GM18507 (cell line): ENCODE measurements around the gene RGL3.
"Not testable (repeated sequence)": the region's sequence is repeated elsewhere in the genome, so short reads cannot be mapped to it uniquely, and the experiment has no call there.

Source experiments
- DNase-seq: peaks from one replicate; pipeline ENCODE4 v3.0.0; 2011; ENCODE audit warnings: low read depth; ENCODE audit not compliant: insufficient read length; ENCODE audit errors: extremely low spot score
- FAIRE-seq: peaks from 2 replicates; lab custom pipeline; 2011; peaks lifted over from hg19 to GRCh38; lab: Jason Lieb, UNC

The RGL3 gene

DNA sequence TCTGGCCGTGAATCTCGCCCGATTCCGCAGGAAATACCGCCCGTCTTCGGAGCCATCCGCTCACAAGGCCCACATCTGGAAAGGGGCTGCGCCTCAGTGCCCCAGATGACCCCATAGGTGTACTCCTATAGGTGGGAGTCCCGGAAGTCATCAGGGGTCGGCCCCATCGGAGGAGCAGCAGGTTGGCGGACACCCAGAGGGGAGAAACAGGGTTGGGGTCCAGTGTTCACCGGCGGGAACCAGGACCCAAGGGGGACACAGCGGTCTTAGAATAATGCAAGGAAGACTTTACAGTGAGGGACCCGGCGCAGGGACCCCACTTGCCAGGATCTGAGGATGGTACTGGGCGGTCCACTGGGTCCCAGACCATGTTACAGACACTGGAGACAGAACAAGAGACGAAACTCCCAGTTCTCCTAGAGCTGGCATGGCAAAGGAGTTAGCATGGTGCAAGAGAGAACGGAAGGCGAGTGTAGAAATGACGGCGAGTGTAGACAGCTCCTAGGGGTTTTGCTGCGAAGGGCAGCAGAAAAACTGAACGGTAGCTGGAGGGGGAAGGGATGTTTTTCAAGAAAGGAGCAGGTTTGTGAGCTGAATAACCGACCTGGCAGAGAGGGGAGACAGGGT is 4.2 kb upstream of the RGL3 start:
- FAIRE-seq (no peak), DNase-seq (no peak)

DNA sequence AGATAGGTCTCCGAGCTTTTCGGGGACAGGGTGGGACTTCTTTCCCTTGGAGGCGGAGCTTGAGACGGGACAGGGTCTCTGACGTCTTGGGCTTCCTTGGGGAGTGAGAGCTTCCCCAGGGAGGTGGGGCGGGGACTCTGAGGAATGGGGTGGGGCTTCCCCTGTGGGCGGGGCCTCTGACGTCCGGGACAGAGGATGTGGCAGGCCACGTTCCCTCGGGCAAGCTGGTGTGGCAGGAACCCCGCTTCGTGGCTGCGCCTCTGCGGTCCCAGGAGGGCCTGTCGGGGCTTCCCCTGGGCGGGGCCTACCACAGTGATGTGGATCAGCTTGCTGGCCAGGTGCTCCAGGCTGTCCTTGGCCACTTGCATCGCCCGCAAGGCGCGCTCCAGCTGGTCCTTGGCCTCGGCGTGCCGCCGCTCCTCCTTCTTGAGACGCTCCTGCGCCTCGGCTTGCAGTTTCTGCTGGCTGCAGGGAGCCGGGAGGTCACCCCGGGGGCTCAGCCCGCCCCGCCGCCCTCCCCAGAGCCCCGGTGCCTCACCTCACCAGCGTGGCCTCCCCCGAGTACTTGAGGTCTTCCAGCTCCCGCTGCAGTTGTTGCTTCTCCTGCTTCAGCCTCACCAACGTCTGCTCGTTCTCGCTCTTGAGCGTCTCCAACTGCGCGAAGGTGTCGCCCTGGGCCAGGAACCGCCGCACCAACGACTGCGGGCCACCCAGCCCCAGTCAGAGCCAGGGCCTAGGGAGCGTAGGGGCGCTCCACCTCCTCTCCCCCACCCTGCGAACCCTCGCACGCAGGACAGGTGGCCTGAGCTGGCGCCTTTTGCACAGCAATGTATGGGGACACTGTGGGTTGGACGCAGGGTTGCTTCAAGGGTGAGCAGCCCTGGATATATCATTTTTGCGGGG is 3.3 kb upstream of the RGL3 start:
- peak; percentile 88 for DNase-seq
- FAIRE-seq = peak; percentile 98

DNA sequence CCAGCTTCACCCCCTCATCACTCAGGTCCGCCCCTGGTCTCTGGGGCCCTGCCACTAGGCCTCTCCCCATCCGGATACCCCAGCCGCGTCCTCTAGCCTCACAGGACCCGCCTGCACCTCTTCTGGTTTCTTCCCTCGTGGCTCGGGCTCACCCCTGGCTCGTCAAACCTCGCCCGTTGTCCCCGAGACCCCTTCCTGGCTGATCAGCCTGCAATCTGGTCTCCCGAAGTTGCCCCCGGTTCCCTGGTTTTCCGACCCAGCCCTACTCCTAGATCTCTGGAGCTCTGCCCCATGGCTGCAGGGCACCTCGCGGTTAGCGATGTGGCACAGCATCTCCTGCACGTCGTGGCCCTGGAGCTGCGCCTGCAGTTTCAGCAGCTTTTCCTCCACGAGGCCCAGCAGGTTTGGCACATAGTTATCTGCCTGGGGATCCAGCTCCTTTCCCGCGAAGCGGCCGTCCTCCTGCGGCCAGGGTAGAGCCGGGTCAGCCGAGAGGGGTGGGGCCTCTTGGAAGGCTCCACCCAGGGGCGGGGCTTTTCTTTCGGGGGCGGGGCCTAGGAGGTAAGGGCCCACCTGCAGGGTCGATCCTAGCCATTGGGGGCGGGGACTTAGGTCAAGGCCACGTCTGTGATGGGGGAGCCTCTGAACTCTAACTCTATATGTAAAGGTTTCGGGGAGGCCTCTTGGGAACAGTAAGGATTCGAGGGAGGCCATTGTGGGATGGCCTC is 2.4 kb upstream of the RGL3 start:
- FAIRE-seq = no peak
- no peak for DNase-seq

DNA sequence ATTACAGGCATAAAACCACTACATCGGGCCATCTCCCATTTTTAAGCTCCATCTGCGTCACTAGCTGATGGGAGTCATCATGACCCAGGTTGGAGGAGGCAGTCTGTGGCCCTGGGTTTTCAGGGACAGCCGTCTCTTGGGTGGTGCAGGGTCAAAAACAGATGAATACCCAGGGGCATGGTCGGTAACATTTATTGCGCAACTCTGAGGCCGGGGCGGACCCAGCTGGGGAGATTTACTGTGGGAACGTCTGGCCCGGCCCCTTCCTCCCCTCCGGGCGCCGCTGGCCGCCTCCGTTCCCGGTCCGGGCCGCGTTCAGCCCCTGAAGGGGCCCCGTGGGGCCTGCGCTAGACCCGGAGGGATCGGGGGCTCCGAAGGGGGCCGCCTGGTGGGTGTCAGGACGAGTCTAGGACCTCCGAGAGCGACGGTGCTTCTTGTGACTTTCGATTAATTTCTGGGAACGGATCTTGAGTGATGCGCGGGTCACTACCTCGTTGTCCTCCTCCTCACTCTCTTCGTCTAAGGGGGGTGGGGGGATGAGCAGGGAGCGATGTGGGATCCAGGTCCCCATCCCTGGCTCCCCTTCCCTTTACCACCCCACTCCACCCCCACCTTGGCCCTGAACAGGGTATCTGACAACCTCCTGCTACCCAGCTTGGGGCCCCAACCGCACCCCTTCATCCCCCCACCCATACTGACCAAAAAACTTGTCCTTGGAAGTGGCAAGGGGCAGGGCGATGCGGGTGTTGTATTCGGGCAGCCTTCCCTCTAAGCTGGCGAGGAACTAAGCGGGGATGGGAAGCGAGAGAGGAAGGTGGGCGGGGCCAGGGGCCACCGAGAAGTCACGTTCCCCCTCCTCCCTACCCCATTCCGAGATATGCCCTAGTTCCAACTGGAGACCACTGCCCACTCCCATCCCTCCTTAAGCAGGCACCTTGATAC is 1.6 kb upstream of the RGL3 start:
- FAIRE-seq = no peak
- no peak for DNase-seq

DNA sequence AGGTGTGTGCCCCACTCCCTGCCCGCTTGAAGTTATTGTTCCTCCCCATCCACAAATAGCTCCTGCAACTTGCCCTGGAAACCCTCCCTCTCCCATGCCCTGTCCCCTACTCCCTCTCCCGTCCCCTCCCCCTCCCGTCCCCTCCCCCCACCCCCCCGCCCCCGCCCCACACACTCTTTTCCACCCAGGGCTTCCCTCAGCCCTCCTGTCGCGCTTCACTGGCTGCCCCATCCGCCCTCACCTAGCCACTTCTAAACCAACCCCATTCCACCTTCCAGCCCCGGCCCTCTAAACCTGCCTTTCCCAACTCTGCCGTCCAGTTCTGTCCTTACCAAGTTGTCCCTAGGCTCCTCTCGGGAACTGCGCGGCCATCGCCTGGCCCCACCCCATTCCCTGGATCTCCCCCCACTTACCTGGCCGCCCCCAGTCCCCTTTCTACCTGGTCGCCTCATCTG is 993 bp downstream of the RGL3 start:
- FAIRE-seq (no peak), DNase-seq (no peak)

DNA sequence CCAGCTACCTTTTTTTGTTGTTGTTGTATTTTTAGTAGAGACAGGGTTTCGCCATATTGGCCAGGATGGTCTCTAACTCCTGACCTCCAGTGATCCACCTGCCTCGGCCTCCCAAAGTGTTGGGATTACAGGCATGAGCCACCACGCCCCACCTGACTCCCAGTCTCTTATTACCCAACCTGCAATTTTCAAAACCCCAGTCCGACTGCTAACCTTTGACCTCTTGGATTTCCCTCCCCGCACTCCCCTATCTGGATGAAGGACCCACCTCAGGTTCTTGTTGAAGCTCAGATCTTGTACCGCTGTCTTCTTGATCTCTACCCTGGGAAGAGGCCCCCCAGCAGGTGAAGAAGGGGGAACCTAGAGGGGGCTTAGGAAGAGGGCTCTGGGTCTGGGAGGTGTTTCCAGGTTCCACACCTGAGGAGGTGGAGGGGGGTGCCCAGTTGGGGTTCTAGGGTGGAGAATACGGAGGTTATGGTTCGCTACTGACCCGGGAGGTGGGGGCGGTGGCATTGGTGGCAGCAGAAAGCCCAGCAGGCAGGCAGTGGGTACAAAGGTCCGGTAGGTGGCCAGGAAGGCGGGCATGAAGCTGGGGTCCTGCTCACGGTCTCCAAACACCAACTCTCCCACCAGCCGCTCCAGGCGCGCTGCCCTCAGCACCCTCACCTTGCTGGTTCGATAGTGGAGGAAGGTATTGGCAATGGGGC is 2.6 kb downstream of the RGL3 start:
- FAIRE-seq (no peak), DNase-seq (no peak)

DNA sequence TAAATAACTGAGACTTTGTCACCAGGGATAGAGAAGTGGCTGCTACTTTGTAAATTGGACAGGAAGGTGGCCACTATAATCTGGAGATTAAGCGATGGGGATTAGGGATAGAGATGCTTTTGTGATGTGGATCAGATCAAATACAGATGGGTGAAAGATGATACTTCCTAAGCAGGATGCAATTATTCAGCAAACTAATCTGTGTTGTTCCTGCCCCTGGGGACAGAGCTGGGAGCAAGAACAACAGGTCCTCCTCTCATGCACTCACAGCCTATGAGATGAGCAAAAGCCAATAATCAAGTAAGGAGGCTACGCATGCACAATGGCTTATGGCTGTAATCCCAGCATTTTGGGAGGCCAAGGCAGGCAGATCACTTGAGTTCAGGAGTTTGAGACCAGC is 4.6 kb downstream of the RGL3 start:
- FAIRE-seq (no peak), DNase-seq (no peak)

DNA sequence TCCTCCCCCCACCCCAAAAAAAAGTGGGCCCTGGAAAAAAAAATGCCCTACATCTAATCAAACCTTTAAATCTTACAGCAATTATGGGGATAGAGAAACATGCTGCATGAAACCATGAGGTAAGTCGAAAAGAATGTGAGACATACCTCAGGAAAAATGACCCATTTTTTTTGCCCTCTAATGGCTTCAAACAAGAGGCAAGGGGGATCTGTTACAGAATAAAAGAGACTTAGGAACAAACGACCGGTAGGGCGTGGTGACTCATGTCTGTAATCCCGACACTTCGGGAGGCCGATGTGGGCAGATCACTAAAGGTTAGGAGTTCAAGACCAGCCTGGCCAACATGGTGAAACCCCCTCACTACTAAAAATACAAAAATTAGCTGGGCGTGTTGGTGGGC is 8.4 kb downstream of the RGL3 start:
- FAIRE-seq = no peak

DNA sequence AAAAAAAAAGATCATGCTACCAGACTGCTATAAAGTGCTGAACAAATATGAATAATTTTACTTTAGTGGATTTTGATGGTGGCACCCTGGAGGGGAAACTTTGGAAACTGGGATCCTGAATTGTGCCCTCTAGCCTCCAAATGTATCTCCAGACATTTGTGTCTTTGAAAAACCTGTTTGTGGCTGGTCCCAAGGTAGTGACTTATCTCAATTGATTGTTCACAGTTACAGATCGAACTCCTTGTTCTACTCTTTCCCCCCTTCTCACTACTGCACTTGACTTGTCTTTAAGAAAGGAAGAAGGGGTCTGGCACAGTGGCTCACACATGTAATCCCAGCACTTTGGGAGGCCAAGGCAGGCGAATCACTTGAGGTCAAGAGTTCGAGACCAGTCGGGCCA is 10.5 kb downstream of the RGL3 start:
- DNase-seq = no peak
- no peak for FAIRE-seq

More for the DNA sequence above, 8.4 kb downstream of the RGL3 start:
- no peak for DNase-seq

DNA sequence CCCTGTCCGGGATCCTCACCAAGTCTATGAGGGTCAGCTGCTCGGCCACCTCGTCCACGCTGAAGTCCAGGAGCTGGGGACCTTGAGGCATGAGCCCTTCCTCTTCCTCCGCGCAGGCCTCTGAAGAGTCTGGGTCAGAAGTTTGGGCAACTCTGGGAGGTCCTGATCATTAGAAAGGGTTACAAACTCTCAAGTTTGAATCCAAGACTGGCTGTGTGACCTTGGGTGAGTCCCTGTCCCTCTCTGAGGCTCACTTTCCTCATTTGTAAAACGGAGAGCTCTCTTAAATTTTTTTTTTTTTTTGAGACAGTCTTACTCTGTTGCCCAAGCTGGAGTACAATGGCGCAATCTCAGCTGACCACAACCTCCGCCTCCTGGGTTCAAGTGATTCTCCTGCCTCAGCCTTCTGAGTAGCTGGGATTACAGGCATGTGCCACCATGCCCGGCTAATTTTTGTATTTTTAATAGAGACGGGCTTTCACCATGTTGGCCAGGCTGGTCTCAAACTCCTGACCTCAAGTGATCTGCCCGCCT is 12.3 kb downstream of the RGL3 start:
- not testable (repeated sequence) for DNase-seq, FAIRE-seq

DNA sequence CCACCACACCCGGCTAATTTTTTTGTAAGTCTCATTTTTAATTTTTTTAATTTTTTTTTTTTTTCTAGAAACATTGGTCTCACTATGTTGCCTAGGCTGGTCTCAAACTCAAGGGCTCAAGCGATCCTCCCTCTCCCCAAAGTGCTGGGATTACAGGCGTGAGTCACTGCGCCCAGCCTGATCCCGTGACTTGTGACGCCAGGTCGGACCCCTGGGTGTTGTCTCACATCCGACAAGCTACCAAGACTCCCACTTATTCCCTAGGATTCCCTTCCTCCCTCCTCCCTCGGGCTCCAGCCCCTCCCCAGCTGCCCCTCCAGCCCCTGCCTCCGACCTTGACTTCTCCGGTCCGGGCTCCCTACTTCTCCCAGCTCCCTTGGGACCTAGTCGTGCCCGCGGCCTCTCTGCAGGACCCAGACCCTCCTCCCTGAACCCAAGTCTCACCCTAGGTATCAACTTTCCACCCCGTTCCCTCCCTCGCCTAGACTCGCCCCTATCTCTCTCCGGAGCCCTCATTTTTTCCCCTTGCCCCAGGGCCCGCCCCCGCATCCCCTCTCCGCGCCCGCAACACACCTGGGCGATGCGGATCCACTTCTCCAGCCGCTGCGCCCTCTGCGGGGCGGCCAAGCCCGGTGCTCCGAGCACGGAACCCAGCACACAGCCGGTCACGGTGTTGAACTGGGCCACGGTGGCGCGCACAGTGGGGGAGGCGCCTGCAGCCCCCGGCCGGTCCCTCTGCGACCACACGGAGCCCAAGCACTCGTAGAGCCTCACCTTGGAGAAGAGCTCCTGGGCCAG is 13.1 kb downstream of the RGL3 start:
- FAIRE-seq (no peak), DNase-seq (no peak)

DNA sequence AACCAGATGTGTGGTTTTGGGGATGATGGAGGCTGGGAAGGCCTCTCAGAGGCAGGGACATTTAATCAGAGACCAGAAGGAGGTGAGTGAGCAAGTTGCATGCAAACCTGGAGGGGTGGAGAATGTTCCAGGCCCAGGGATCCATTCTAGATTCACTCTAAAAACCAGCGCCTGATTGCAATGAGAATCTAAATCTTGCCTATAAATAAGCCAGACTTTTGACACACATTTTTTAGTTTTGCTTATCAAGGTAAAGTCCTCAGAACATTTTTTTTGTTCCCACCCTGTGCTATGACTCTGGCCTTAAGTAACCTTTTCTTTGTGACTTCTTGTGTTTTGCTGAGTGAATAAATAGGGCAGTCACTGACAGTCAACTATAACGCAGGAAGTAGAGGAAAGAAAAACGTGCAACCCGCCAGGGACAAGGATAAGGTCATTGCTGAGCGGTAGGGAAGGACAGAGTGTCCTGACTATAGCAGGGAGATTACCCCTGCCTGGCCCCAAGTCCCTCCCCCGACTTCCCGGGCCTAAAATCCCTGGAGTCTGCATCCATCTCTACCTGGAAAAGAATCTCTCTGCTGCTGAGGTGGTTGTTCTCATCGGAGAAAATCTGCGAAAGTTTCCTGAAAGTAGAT is 14.4 kb downstream of the RGL3 start:
- FAIRE-seq = no peak
- DNase-seq = no peak

DNA sequence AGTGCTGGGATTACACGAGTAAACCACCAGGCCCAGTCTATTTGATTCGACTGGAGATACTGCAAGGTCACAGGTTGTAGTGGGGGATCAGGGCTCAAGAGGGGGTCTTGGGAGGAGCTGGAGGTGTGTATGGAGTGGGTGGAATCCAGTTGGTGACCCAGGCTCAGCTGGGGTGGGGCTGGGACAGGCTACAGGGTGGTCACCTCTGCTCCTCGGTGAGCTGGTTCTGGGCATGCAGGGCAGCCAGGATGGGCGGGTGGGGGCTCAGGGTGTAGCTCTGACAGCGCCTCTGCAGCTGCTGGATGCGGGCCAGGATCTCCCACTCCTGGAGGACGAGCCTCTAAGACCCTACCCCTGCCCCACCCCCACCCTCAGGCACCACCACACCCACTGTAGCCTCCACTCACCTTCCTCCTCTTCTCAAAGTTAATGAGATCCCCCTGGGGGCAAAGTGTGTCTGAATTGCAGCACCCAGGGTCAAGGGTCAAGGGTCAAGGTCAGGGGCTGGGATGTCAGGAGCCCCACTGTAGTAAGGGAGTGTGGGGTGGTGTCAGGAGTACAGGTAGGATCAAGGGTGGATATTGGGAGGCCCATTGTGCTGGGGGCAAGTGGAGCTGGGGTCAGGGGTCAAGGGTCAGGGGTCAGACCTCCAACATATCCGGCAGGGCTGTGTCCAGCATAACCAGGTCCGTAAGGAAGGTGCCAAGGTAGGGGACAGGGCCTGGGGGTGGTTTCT is 17.1 kb downstream of the RGL3 start:
- DNase-seq (no peak), FAIRE-seq (no peak)

DNA sequence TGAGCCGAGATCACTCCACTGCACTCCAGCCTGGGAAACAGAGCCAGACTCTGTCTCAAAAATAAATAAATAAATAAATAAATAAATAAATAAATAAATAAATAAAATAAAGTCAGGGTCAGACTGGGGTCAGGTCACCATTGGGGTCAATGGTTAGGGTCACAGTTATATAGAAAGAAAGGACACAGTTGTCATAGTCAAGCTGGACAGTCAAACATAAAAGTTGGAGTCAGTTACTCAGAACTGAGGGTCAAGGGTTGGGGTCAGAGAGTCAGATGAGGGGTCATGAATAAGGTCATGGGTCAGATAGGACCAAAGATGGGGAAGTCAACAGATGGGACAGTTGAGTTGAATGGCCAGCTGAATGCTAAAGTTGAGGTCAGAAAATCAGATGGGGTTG is 18.3 kb downstream of the RGL3 start:
- DNase-seq (no peak), FAIRE-seq (no peak)

DNA sequence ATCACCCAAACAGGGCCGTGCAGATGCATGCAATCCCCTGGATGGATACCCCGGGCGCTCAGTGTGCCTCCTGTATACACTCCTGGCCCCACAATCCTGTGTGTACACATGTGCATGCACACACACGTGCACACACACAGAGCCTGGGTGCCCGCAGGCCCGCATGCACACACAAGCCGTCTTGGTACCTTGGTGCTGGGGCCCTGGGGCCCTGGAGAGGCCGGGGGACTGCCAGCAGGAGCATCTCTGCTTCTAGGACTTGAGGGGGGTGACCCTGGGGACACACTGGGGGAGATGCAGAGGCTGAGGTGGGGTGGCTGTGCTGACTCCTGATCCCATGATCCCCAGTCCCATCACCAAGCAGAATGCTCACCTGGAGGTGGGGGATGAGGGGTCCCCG is 19.4 kb downstream of the RGL3 start:
- no peak for DNase-seq
- FAIRE-seq = no peak

DNA sequence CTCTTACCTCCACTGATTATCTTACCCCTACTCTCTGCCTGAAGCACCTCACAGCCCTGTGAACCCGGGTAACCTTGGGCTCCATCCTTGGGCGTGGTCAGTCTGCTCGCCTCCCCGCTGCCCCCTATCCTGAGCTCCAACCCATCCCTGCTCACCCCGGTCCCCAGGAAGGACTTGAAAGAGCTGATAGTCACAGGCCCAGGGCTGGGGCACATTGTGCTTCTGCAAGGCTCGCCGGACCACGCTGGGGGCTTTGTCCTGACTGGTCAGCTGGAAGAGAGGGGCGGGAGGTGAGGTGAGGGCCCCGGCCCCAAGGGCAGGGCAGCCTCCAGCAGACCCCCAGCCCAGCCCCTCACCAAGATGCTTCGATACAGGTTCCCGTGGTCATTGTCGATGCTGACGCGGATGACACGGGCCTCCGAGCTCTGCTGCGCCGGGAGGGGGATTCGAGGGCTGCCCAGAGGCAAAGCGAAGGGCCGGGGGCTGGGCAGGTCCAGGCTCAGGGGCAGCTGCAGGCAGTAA is 22.0 kb downstream of the RGL3 start:
- DNase-seq (no peak), FAIRE-seq (no peak)
